Astrocyte (in vitro differentiated cells and primary cell): ENCODE results near the gene VPS39.

Experiments
- CTCF ChIP-seq: IDR thresholded peaks from 2 replicates; pipeline ENCODE4 v1.5.1; 2011; ENCODE audit warnings: low read depth, mild to moderate bottlenecking, inconsistent platforms, low read length, moderate library complexity; ENCODE audit not compliant: insufficient read depth
- EZH2 ChIP-seq: IDR thresholded peaks from 2 replicates; pipeline ENCODE4 v1.6.1; 2012; ENCODE audit warnings: mild to moderate bottlenecking, low read length, inconsistent platforms; ENCODE audit not compliant: insufficient read depth

GRCh38 chr15:42184296-42184695 lies 23.8 kb downstream of the VPS39 start:
- TF ChIP-seq CTCF (no peak), EZH2 (no peak)
